Cardiac muscle cell (in vitro differentiated cells and primary cell): ENCODE results near the gene THBS3. TPM values are rescaled to one million over a fixed set of nuclear protein-coding genes. Genes with fewer than 3 reads are reported as not detected.
"Not testable (repeated sequence)": the region's sequence is repeated elsewhere in the genome, so short reads cannot be mapped to it uniquely, and the experiment has no call there.

ENCODE experiments used
- DNase-seq, 2 donors: peaks; one replicate each; pipeline versions ENCODE4 v3.0.0 to v3.0.0-alpha.2; 2010 to 2017; ENCODE audit warnings: low read depth in 1 of 2, low spot score in 1 of 2
- H3K27ac ChIP-seq: fragments of 200-600 bp; sonication (generic); 2 replicates; pipeline ENCODE4 v1.5.1; 2016
- H3K27me3 ChIP-seq: fragments of 200-600 bp; sonication (generic); 2 replicates; pipeline ENCODE4 v1.6.0; 2016; ENCODE audit warnings: control low read depth
- H3K36me3 ChIP-seq: fragments of 200-600 bp; sonication (generic); 2 replicates; pipeline ENCODE4 v1.5.1; 2016; ENCODE audit warnings: control low read depth
- H3K4me1 ChIP-seq: fragments of 200-600 bp; sonication (generic); 2 replicates; pipeline ENCODE4 v1.8.1; 2017; ENCODE audit warnings: low read depth, mild to moderate bottlenecking, mixed run types
- H3K4me3 ChIP-seq: fragments of 200-600 bp; sonication (generic); 2 replicates; pipeline ENCODE4 v1.5.1; 2016; ENCODE audit warnings: mild to moderate bottlenecking
- H3K9me3 ChIP-seq: fragments of 200-600 bp; sonication (generic); 2 replicates; pipeline ENCODE4 v1.5.1; 2017; ENCODE audit warnings: low read depth, mild to moderate bottlenecking, control low read depth
- polyA plus RNA-seq: library from polyadenylated mRNA; unstranded; fragments of >200 nt; fragmentation: Nextera tagmentation; extraction: Ambion mirVana; gene quantifications from 2 replicates; pipeline ENCODE4 v1.2.1, GENCODE V29; 2016
- total RNA-seq: library from RNA; depleted of rRNA; stranded (reverse); fragments of >200 nt; gene quantifications from 2 replicates; pipeline ENCODE4 v1.2.3, GENCODE V29; 2016
- TF ChIP-seq, protein P1 (sequence below): IDR thresholded peaks from 2 replicates; pipeline ENCODE4 v1.5.1; 2012; ENCODE audit warnings: low read depth, mild to moderate bottlenecking, low read length

The THBS3 gene
- total and polyA plus RNA-seq, 2 experiments from 2014 or later: 9.4 to 14.2 TPM

- peaks cover 3% of the 10 kb centered on the region for H3K4me1 ChIP-seq
- DNase-seq: no peak
- TF ChIP-seq, protein P1, sequence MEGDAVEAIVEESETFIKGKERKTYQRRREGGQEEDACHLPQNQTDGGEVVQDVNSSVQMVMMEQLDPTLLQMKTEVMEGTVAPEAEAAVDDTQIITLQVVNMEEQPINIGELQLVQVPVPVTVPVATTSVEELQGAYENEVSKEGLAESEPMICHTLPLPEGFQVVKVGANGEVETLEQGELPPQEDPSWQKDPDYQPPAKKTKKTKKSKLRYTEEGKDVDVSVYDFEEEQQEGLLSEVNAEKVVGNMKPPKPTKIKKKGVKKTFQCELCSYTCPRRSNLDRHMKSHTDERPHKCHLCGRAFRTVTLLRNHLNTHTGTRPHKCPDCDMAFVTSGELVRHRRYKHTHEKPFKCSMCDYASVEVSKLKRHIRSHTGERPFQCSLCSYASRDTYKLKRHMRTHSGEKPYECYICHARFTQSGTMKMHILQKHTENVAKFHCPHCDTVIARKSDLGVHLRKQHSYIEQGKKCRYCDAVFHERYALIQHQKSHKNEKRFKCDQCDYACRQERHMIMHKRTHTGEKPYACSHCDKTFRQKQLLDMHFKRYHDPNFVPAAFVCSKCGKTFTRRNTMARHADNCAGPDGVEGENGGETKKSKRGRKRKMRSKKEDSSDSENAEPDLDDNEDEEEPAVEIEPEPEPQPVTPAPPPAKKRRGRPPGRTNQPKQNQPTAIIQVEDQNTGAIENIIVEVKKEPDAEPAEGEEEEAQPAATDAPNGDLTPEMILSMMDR: no peak
- H3K9me3 ChIP-seq: no peaks in the 10 kb centered on the region
- no peak overlapping the region for H3K27ac ChIP-seq
- no peaks in the 10 kb centered on the region for H3K27me3 ChIP-seq
- no peaks in the 10 kb centered on the region for H3K36me3 ChIP-seq
- no peak overlapping the region for H3K4me3 ChIP-seq
Measured at GRCh38 chr1:155241841-155242264, 34.2 kb upstream of the THBS3 start.

DNA sequence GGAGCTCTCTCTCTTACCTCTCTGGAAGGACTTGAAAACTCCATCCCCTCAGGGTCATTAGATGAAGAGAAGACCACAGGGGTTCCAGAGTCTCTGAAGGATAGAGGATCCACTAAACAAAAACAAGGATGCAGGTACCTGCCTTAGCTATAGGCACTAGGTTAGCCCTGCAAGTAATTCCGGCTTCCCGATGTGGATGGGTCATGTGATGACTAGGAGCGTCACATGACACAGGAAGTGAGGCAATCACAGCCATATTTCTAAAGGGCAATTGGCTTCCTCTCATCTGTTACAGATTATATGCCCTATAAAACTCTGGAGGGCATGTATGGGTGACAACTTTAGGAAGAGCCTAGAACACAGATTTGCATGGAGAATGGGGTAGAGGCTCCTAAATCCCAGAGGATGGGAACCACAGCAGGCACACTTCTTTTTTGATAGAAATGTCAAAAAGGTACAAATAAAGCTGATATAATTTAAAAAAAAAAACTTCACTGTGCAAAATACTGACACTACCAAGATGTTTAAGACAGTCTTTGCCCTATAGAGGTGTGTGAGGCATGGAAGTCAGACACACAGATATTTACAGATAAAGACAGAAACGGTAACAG lies 33.5 kb upstream of the THBS3 start:
- no peaks in the 10 kb centered on the region for H3K27me3 ChIP-seq
- H3K4me3 ChIP-seq: peak overlapping the region; percentile 32
- H3K36me3 ChIP-seq: no peaks in the 10 kb centered on the region
- TF ChIP-seq, protein P1: no peak
- DNase-seq: peak; percentile 80 to 84
- H3K9me3 ChIP-seq: no peaks in the 10 kb centered on the region
- H3K4me1 ChIP-seq: peaks cover 3% of the 10 kb centered on the region
- H3K27ac ChIP-seq: no peak overlapping the region

GRCh38 chr1:155236451-155236850 lies 28.8 kb upstream of the THBS3 start:
- Histone ChIP-seq H3K27ac (no peak overlapping the region), H3K36me3 (no peaks in the 10 kb centered on the region), H3K9me3 (no peaks in the 10 kb centered on the region), H3K27me3 (no peaks in the 10 kb centered on the region), H3K4me3 (no peak overlapping the region), H3K4me1 (peaks cover 3% of the 10 kb centered on the region)
- TF ChIP-seq, protein P1: no peak
- no peak for DNase-seq

GRCh38 chr1:155235375-155235774 lies 27.7 kb upstream of the THBS3 start:
- not testable (repeated sequence) for H3K4me1 ChIP-seq, H3K9me3 ChIP-seq, H3K4me3 ChIP-seq, H3K27me3 ChIP-seq, DNase-seq, H3K36me3 ChIP-seq, H3K27ac ChIP-seq

GRCh38 chr1:155233502-155233901 lies 25.8 kb upstream of the THBS3 start:
- H3K4me3 ChIP-seq, H3K4me1 ChIP-seq, H3K36me3 ChIP-seq: not testable (repeated sequence)

GRCh38 chr1:155232001-155232978 lies 24.6 kb upstream of the THBS3 start:
- H3K4me3 ChIP-seq, H3K9me3 ChIP-seq, H3K36me3 ChIP-seq, H3K27ac ChIP-seq, H3K27me3 ChIP-seq, H3K4me1 ChIP-seq: not testable (repeated sequence)
- DNase-seq: peak in 1 of 2 donors; percentile 82

More at GRCh38 chr1:155233502-155233901, 25.8 kb upstream of the THBS3 start:
- H3K27me3 ChIP-seq, DNase-seq, H3K9me3 ChIP-seq, H3K27ac ChIP-seq: not testable (repeated sequence)

GRCh38 chr1:155231302-155231701 lies 23.6 kb upstream of the THBS3 start:
- not testable (repeated sequence) for DNase-seq, H3K27ac ChIP-seq

More at GRCh38 chr1:155231302-155231701, 23.6 kb upstream of the THBS3 start:
- H3K27me3 ChIP-seq, H3K4me3 ChIP-seq, H3K9me3 ChIP-seq, H3K36me3 ChIP-seq, H3K4me1 ChIP-seq: not testable (repeated sequence)
